ENCODE data around the gene FNDC11. TPM values are rescaled to one million over a fixed set of nuclear protein-coding genes. Genes with fewer than 3 reads are reported as not detected.

The FNDC11 gene
- total and polyA plus RNA-seq, 8 donors = 0.06 to 0.35 (median 0.17) TPM; not detected in 2

GRCh38 chr20:63546956-63547724, 6.8 kb upstream of the FNDC11 start:
- no peak for DNase-seq
- Histone ChIP-seq H3K4me1 (no peaks in the 10 kb centered on the region), H3K9me3 (no peaks in the 10 kb centered on the region), H3K36me3 (no peaks in the 10 kb centered on the region), H3K27ac (no peak overlapping the region), H3K27me3 (no peaks in the 10 kb centered on the region), H3K4me3 (no peak overlapping the region)
- 41 to 57% methylated on average over 49 to 58 of the region's 58 CpGs for WGBS, 2 donors
- ATAC-seq = no peak
- FAIRE-seq = no peak
- no peak for TF ChIP-seq CTCF (IDR thresholded peaks at IDR 0.05)
- intact Hi-C loops (cut with DNase I) = loop anchor here in 1 of 3 donors (10.0 kb wide), 1 partner anchor 418 kb away; the partner anchor contains the start of gene ZNF512B

DNA sequence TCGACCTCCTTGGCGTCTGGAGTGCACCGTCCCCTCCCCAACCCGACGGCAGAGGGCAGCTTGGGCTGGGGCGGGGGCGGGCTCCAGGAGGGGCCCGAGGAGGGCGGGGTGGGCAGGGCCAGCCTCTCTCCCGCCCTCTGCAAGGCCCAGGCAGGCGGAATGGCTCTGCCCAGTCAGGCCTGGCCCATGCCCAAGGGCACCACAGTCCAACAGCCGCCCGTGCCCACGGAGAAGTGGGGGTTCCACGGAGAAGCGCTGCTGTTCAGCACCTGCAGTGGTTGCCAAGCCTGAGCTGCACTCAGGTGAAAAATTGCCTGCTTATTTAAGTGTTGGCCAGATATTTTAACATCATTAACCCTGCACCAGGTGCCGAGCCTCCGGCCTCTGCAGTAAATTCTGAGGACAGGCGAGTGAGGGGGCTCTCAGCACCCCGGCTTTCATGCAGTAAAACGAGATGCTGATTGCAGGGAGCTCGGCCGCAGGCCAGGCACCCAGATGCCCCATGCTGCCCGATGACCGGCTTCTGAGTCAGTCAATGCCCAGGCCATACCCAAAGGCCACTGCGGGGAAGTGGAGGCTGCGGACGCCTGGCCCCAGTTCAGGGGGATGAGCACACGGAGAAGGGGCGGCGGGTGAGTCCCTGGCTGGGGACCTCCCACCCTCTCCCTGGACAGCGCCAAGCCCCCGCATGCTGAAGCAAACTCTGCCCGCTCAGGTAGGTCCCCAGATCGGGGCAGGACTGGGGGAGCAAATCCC, 6.1 kb upstream of the FNDC11 start, which contains the start of gene SRMS:
Gene SRMS (minus strand): TSS at position 25 of the 756 bp plus-strand sequence. CDS start 286 bp downstream, outside the sequence.
- no peaks in the 10 kb centered on the region for H3K27me3 ChIP-seq
- DNase-seq = no peak
- H3K4me1 ChIP-seq = no peaks in the 10 kb centered on the region
- H3K36me3 ChIP-seq = no peaks in the 10 kb centered on the region
- WGBS, 2 donors = 42 to 46% methylated on average over 33 to 35 of the region's 35 CpGs
- H3K27ac ChIP-seq = no peak within 1 kb of the TSS
- no peak for FAIRE-seq
- no peaks in the 10 kb centered on the region for H3K9me3 ChIP-seq
- TF ChIP-seq CTCF (IDR thresholded peaks at IDR 0.05) = no peak
- intact Hi-C loops (cut with DNase I) = loop anchor here in 1 of 3 donors (10.0 kb wide), 1 partner anchor 417 kb away; the partner anchor contains the start of gene ZNF512B
- no peak within 1 kb of the TSS for H3K4me3 ChIP-seq
- ATAC-seq = peak in 1 of 4 donors; percentile 34

DNA sequence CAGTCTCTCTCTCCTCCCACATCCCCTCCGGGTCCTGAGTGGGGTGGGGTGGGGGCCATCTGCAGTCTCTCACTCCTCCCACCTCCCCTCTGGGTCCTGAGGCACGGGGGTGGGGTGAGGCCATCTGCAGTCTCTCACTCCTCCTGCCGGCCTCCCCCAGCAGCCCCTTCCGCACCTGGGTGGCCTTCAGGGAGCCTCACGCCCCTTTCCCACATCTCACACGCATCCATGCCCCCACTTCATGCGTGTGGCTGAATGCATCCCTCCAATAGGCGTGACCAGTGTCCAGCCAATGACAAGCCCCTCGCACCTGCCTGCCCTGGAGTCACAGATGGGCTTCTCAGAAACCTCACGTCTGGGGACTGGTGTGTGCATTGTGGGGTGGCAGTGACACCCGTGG, 5.4 kb upstream of the FNDC11 start:
- FAIRE-seq = no peak
- no peak for DNase-seq
- no peaks in the 10 kb centered on the region for H3K27me3 ChIP-seq
- no peaks in the 10 kb centered on the region for H3K4me1 ChIP-seq
- ATAC-seq = no peak
- 30 to 43% methylated on average over 9 to 11 of the region's 11 CpGs for WGBS, 2 donors
- no peak for TF ChIP-seq CTCF (IDR thresholded peaks at IDR 0.05)
- intact Hi-C loops (cut with DNase I) = loop anchor here in 1 of 3 donors (10.0 kb wide), 1 partner anchor 416 kb away; the partner anchor contains the start of gene ZNF512B
- H3K36me3 ChIP-seq = no peaks in the 10 kb centered on the region
- no peak overlapping the region for H3K4me3 ChIP-seq
- H3K9me3 ChIP-seq = no peaks in the 10 kb centered on the region
- H3K27ac ChIP-seq = no peak overlapping the region

DNA sequence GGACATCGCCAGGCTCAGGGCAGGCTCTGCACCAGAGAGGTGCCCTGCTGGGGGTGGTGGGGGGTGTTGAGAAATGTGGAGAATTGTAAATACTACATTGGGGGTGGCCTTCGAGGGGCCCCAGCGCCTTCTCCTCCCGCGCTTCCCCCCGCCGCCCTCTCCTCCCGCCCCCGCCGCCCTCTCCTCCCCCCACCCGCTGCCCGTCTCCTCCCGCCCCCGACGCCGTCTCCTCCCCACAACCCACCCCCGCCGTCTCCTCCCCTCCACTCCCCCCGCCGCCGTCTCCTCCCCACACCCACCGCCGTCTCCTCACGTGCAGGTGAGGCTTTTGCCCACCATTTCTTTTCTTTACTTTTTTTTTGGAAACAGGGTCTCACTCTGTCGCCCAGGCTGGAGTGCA, 4.9 kb upstream of the FNDC11 start:
- no peak for FAIRE-seq
- 21 to 33% methylated on average over 7 to 13 of the region's 25 CpGs for WGBS, 2 donors
- no peak overlapping the region for H3K4me3 ChIP-seq
- no peak for ATAC-seq
- no peaks in the 10 kb centered on the region for H3K4me1 ChIP-seq
- intact Hi-C loops (cut with DNase I) = loop anchor here in 1 of 3 donors (10.0 kb wide), 1 partner anchor 416 kb away; the partner anchor contains the start of gene ZNF512B
- TF ChIP-seq CTCF (IDR thresholded peaks at IDR 0.05) = no peak
- no peaks in the 10 kb centered on the region for H3K27me3 ChIP-seq
- no peaks in the 10 kb centered on the region for H3K9me3 ChIP-seq
- no peak overlapping the region for H3K27ac ChIP-seq
- DNase-seq = no peak
- H3K36me3 ChIP-seq = no peaks in the 10 kb centered on the region
